LHCN-M2 (cell line): ENCODE results near the gene TTLL10. TPM values are rescaled to one million over a fixed set of nuclear protein-coding genes. Genes with fewer than 3 reads are reported as not detected.

Source experiments
- DNase-seq: peaks from one replicate; pipeline ENCODE4 v3.0.0-alpha.2; 2012; ENCODE audit warnings: low read depth
- total RNA-seq: library from RNA; depleted of rRNA; stranded (reverse); fragments of >200 nt; gene quantifications from 2 replicates; pipeline ENCODE4 v1.2.3, GENCODE V29; 2014

The TTLL10 gene
- total RNA-seq, 1 experiment from 2014 or later, result not detected

GRCh38 chr1:1218524-1219200 is 45.0 kb downstream of the TTLL10 start:
- DNase-seq, result no peak

- DNase-seq, result no peak
These were observed 45.7 kb downstream of the TTLL10 start for GRCh38 chr1:1219341-1219740.

GRCh38 chr1:1220197-1220596 is 46.5 kb downstream of the TTLL10 start:
- no peak for DNase-seq

- DNase-seq, result no peak
These were observed 48.4 kb downstream of the TTLL10 start for GRCh38 chr1:1221887-1222574.

GRCh38 chr1:1222575-1223225 is 49.0 kb downstream of the TTLL10 start:
- DNase-seq, result no peak

- no peak for DNase-seq
These were observed 49.6 kb downstream of the TTLL10 start for GRCh38 chr1:1223321-1223720.

- no peak for DNase-seq
These were observed 50.2 kb downstream of the TTLL10 start for GRCh38 chr1:1223891-1224290.

GRCh38 chr1:1225238-1225845 is 51.7 kb downstream of the TTLL10 start:
- DNase-seq, result no peak

- DNase-seq, result no peak
These were observed 52.2 kb downstream of the TTLL10 start for GRCh38 chr1:1225913-1226312.

- no peak for DNase-seq
These were observed 53.1 kb downstream of the TTLL10 start for GRCh38 chr1:1226566-1227362.

- no peak for DNase-seq
These were observed 53.7 kb downstream of the TTLL10 start for GRCh38 chr1:1227386-1227785.

GRCh38 chr1:1228187-1228586 is 54.5 kb downstream of the TTLL10 start:
- DNase-seq, result no peak

GRCh38 chr1:1228596-1229321 is 55.1 kb downstream of the TTLL10 start:
- no peak for DNase-seq

- DNase-seq, result no peak
These were observed 56.1 kb downstream of the TTLL10 start for GRCh38 chr1:1229770-1230169.

- DNase-seq, result peak; percentile 71
These were observed 57.1 kb downstream of the TTLL10 start for GRCh38 chr1:1230656-1231399.

GRCh38 chr1:1231400-1232207 is 57.9 kb downstream of the TTLL10 start, which contains the start of gene SDF4:
Gene SDF4 (minus strand): TSS chr1:1232001. CDS start chr1:1228772, 3,229 bp downstream.
- DNase-seq, result peak; percentile 95

GRCh38 chr1:1232208-1232795 is 58.6 kb downstream of the TTLL10 start, which contains the start of gene B3GALT6:
Gene B3GALT6 (plus strand): TSS chr1:1232237. CDS start chr1:1232279, 42 bp downstream.
- no peak for DNase-seq

- DNase-seq, result no peak
These were observed 59.3 kb downstream of the TTLL10 start for GRCh38 chr1:1232796-1233566.
